ENCODE measurements around the gene SERPINH1. TPM values are rescaled to one million over a fixed set of nuclear protein-coding genes. Genes with fewer than 3 reads are reported as not detected.

Gene SERPINH1
- total and polyA plus RNA-seq, 2 of the 13 experiments (the other 11 are each of a cell fraction or from before 2014, with no cell fraction given), result 83.6 to 83.8 TPM

- TF ChIP-seq ZBTB40 (IDR thresholded peaks at IDR 0.05) (no peak), ZBTB40 (CRISPR knock-in tag; IDR thresholded peaks at IDR 0.05) (no peak), ZNF766 (CRISPR knock-in tag; IDR thresholded peaks at IDR 0.05; ENCODE audit: borderline replicate concordance) (0 out of 2 replicates have a peak, but pooled peaks have one; percentile 10), ZBTB34 (CRISPR knock-in tag; IDR thresholded peaks at IDR 0.05) (no peak), YEATS2 (CRISPR knock-in tag; IDR thresholded peaks at IDR 0.05; ENCODE audit: borderline replicate concordance) (no peak), LRRFIP1 (CRISPR knock-in tag; conservative IDR thresholded peaks at IDR 0.05) (no peak), ZMYM3 (CRISPR knock-in tag; IDR thresholded peaks at IDR 0.05) (no peak), ZBTB7A (CRISPR knock-in tag; IDR thresholded peaks at IDR 0.05) (0 out of 2 replicates have a peak, but pooled peaks have one; percentile 6), NRL (CRISPR knock-in tag; IDR thresholded peaks at IDR 0.05; ENCODE audit: borderline replicate concordance) (0 out of 2 replicates have a peak, but pooled peaks have one; percentile 60), E2F5 (CRISPR knock-in tag; conservative IDR thresholded peaks at IDR 0.05) (no peak), IRF2 (CRISPR knock-in tag; IDR thresholded peaks at IDR 0.05) (no peak), MEIS1 (CRISPR knock-in tag; IDR thresholded peaks at IDR 0.05; ENCODE audit: borderline replicate concordance) (no peak), ERF (CRISPR knock-in tag; IDR thresholded peaks at IDR 0.05) (no peak), E2F1 (CRISPR knock-in tag; IDR thresholded peaks at IDR 0.05) (no peak), ZNF451 (CRISPR knock-in tag; IDR thresholded peaks at IDR 0.05) (no peak)
Measured at GRCh38 chr11:75518204-75518549, 43.9 kb upstream of the SERPINH1 start (continued).

Measured in HepG2 (cell line).